Body of pancreas (tissue), 4 donors: ENCODE measurements around the gene EIF2AK3.

Experiments
- POLR2A ChIP-seq, 3 donors: fragments of 450-650 bp; IDR thresholded peaks; one replicate each; pipeline ENCODE4 v1.6.1; 2016; ENCODE audit warnings: antibody characterized with exemption in 3 of 3, mild to moderate bottlenecking in 2 of 3
- TF ChIP-seq, protein P1 (sequence below), 7 experiments: fragments of 450-650 bp in 4 of 7; fragments of 200-600 bp in 3 of 7; sonication (generic) in 3 of 7; IDR thresholded peaks; one replicate each; pipeline ENCODE4 v1.5.1; 2016 to 2019; ENCODE audit warnings: antibody characterized with exemption in 7 of 7

DNA sequence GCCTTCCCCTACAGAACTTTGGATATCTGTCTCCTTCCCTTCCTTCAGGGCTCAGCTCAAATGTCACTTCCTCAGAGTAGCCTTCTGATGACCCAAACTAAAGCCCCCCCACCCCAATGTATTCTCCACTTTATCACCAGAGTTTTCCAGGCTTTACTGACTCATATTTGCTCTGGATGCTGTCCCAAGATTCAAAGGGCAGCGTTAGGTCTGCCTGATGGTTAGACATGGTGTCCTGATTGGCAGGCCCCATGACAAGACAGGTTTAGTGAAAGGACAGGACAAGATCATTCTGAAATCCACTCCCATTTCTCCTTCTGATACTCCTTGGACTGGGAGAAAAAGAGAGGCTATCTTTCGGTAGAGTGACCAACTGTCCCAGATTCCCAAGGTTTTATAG lies 41.6 kb upstream of the EIF2AK3 start:
- TF ChIP-seq, protein P1, sequence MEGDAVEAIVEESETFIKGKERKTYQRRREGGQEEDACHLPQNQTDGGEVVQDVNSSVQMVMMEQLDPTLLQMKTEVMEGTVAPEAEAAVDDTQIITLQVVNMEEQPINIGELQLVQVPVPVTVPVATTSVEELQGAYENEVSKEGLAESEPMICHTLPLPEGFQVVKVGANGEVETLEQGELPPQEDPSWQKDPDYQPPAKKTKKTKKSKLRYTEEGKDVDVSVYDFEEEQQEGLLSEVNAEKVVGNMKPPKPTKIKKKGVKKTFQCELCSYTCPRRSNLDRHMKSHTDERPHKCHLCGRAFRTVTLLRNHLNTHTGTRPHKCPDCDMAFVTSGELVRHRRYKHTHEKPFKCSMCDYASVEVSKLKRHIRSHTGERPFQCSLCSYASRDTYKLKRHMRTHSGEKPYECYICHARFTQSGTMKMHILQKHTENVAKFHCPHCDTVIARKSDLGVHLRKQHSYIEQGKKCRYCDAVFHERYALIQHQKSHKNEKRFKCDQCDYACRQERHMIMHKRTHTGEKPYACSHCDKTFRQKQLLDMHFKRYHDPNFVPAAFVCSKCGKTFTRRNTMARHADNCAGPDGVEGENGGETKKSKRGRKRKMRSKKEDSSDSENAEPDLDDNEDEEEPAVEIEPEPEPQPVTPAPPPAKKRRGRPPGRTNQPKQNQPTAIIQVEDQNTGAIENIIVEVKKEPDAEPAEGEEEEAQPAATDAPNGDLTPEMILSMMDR (IDR thresholded peaks at IDR 0.05): no peak
- no peak for TF ChIP-seq POLR2A (IDR thresholded peaks at IDR 0.05)
